NCI-H2196 treated with DMSO at 0.1 percent for 48 hours (cell line): Measurements from ENCODE around the gene MCIDAS.

Experiments used
- DNase-seq: peaks from one replicate; lab custom pipeline; 2025; ENCODE audit not compliant: unreplicated experiment; lab: John Stamatoyannopoulos, UW

MCIDAS gene

DNA sequence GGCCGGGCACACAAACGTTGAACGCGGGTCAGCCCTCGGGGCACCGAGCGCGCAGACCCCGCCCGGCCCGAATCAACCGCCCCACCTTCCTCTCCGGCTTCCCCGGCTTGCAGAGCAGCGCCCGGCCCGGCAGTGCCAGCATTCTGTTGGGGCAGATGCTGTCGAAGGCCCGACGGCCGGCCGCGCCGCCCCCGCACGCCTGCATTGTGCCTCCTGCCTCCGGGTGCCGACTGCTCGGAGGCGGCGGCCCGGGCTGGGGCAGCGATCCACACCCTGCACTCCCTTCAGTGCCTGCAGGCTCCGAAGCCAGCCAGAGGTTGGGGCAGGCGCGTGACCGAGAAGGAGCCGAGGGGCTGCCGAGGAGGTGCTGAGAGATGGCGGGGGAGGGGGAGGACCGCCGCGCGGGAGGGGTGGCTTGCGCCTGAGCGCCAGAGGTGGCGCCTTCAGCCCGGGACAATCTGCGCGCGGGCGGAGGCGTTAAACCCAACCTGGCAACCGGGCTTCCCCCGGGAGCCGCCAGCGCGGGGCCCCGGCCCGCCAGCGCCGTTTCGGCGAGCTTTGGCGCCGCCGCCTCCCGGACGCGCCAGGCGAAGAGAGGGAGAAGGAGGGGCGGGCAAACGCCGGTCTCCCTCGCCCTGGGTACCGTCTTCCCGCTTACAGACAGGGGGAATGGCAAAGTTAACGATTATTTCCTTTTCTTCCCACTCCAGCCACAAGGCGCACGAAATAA is at the start of gene MCIDAS:
Gene MCIDAS, minus strand, starts transcription at position 382 of the 730 bp plus-strand sequence. Its CDS starts 177 bp downstream, at position 205.
- DNase-seq: peak; percentile 40

DNA sequence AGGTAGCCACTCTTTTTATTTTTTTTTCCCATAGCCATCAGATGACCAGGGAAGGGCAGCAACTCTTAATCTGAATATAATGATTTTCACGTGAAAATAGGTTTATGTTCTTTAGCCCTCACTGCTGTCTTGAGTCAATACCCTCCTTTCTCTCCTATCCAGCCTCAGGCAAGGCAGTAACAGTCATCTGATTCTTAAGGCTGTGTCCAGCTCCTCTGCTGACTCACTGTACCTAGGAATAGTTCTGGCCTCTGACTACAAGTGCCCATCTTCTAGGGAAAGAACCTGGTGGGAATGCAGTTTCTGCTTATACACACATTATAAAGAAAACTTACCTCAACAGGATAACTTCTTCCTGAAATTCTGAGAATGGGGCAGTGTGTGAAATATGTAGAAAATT is 49.7 kb upstream of the MCIDAS start:
- no peak for DNase-seq

DNA sequence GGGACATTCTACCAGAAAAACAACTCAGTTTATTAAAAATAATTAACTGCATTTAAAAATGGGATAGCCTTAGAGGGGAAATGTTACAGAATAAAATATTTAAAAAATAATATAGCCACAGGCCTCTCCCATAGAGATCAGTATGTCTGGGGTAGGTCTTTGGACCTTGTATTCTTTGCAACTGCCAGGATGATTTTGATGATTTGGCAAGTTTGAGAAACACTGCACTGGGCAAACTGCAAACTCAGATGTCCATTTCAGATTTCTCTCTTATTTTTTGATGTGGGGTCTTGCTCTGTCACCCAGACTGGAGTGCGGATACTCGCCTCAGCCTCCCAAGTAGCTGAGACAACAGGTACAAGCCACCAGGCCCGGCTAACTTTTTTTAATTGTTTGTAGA is 31.2 kb upstream of the MCIDAS start:
- DNase-seq: no peak

DNA sequence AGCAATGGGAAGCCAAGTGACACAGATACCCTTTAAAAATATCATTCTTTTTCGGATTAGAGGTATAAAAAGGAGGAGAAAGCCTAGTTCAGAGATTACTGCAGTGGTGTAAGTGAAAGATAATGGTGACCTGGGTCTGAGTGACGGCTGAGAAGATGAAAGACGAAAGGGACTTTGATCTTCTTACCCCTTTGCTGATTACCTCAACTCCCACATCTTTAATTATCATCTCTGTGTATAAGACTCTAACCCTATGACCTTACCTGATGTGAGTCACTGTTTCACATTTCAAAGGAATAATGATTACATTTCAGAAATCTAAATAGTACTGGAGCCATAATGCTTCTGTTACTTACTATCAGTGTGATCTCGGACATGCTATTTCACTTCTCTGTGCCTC is 27.7 kb upstream of the MCIDAS start:
- DNase-seq: no peak

DNA sequence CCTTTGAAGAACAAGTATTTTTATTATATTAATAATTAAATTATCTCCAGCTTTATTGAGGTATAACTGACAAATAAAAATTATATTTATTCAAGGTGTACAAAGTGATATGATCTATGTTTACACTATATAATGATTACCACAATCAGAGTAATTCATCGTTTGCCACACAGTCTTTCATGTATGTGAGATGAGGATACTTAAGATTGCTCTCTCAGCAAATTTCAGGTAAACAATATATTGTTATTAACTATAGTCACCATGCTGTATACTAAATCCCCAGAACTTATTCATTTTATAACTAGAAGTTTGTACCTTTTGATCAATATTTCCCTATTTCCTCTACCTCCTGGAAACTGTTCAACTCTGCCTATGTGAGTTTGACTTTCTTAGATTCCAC is 22.9 kb upstream of the MCIDAS start:
- no peak for DNase-seq

DNA sequence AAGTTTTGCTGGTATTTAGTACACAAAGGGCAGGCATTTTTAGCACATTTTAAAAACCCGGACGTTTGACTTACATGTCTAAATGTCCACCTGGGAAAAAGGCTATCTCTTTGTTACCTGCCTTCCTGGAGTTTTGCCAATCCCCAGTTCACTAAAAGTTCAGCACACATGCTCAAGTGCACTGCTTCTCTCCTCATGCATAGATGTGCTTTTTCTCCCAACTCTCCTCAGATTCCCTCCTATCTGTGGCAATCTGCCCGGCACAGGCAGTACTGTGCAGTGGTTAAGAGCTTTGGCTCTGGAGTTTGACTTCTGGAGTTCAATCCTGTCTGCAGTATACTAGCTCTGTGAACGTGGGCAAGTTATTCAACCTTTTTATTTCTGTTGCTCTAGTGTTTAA is 14.6 kb upstream of the MCIDAS start:
- DNase-seq: no peak

DNA sequence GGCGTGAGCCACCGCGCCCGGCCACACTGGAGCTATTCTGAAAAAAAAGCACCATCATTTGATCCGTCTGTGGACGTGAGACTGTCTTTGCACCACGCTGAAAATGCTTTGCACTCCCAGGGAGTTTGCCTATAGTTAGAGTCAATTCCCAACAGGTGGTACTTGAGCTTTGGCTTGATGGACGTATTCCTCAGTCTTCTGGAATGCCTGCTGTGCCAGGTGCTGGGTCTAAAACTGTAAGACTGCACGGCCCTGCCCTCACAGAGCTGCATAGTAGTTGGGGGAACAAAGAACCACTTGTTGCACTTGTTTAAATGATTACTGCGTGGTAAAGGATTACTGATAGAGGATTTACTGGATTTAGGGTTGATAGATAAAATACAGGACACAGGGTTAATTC is 9.7 kb upstream of the MCIDAS start:
- DNase-seq: no peak

DNA sequence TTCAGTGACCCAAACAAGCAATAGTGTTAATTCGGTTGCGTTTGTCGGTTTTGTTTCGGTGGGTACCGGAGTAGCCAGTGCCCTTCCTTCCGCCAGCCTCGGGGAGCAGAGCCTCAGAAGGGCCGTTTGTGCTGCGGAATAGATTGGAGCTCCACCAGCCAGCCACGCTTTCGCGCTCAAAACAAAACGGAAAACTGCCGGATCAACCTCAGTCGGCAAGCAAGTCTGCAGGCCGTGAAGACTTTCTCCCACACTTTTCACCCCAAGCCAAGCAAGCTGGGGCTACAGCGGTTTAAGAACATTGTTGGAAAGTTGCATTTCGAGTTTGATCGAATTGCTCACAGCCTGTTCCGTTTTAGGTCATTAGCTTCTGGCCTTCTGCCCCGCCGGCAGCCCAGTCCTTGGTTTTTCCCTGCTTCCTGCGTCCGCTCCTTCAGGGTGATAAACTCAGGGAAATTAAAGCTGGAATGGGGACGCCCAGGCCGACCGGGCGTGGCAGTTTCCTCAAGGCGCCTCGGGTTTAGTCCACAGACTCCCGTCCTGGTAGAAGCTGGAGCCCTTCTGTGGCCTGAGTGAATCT is 7.1 kb upstream of the MCIDAS start:
- no peak for DNase-seq

DNA sequence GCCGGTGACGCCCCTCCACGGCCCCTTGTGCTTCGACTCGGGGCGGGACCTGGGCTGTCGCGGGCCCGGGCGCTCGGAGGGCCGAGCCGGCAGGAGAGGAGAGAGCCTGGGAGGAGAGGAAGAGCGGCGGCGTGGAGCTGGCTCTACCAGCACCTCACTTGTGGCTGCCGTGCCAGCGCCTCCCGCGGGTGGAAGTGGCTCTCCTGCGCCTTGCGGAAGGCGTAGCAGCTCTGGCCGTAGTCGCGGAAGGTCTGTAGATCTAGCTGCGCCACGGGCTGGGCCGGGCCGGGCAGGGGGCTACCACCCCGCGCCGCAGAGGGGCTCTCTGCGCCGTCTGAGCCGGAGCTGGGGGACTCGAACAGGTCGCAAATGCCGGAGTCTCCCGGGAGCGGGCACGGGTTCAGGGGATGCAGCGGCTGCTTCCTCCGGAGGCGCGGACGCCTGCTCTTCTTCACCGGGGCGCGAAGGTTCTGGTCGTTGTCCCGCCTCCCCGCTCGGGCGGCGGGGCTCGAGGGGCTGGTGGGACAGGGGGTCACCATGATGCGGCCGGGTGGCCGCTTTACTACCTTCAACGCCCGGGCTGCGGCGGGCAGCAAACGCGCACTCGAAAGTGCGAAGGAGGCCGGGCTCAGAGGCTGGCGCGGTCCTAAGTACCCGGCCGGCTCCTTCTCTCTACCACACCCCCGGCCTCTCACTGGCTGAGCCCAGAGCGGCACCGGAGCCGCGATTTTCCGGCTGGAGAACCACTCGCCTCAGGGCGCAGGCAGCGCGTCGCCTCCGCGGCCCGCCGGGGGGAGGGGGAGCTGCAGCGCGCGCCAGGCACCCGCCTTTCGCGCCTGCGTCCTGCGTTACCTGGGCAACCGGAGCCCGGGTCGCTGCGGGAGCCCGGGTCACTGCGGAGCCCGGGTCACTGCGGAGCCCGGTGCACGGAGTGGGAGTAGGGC is 6.1 kb upstream of the MCIDAS start, which contains the start of gene CCNO:
Gene CCNO, minus strand, starts transcription at position 624 of the 944 bp plus-strand sequence. Its CDS starts 85 bp downstream, at position 539.
- DNase-seq: peak; percentile 60

DNA sequence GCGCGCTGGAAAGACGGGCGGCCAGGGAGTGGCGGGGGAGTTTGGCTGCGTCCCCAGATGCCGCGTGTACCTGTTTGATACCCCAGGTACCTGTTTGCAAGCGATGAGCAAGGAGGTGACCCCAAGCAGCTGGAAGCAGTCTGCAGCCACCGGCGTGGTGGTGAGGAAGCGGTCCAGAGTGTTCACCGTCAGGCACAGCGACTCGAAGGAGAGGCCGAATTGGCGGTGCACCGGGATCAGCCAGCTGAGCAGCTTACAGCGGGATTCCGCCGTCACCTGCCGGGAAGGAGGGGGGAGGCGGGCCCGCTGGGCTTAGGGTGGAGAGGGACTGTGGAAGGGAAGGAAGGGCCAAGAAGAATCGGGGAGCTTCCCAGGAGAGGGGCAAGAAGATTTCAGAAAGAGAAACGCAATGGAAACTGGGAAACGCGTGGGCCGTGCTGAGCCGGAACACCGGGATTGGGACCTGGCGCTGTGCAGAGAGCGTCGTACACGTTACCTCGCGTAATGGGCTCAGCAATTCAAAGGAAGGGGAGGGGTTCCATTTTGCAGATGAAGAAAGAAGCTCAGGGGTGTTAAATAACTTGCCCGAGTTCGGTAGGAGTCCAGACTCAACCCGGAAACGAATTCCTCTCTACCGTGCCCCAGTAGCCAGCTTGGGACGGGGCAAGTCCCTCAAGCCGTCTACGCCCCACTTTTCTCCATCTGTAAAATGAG is 5.3 kb upstream of the MCIDAS start:
- no peak for DNase-seq

DNA sequence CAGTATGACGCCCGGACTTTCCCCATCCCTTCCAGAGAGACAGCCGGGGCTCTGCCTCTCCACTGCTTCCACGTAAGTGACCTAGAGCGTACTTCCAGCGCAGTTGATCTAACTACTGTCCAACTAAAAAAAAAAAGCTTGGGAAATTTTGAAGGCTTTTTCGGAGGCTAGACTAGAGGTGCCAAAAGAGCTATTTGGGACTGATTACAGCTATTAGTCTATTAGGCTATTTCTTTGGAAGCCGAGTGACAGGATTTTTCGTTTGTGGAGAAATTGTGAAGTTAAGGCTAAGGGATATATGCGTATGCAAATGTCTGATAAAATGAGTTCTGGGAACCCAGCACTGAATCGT is 4.8 kb upstream of the MCIDAS start:
- DNase-seq: no peak

DNA sequence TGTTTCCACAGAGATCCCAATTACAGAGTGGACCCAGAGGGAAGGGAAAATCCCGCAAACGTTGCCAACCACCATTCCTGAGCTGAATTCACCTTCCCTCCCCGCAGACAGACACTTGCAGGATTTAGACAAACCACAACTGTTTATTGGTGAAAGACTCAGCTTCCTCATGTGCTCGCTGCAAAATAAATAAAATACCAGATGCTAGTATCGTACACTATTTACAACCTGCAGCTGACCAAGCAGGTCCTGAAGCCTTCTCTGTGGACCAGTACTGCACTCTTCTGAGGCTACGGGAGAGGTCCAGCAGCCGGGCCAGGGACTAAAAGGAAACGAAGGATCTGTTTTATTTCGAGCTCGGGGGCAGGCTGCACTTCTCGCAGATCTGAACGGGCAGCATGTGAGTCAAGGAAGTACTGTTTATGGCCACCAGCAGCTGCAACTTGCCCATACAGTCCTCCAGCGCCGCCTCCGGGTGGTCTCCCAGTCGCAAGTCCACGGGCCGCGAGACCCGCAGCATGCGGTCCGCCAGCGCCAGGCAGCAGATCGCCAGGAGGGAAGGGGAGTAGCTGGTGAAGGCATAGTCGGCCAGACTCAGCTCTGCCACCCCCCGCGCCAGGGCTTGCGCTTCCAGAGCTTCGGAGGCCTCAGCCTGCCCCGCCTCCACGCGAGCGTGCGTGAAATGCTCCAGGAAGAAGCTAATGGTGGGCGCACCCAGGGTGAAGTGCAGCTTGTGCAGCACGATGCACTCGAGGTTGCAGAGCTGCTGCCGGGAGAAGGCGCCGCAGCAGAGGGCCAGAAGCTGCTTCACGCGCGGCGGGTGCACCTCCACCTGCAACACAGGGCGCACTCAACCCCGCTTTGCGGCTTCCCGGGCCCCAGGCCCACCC is 4.2 kb upstream of the MCIDAS start:
- no peak for DNase-seq

DNA sequence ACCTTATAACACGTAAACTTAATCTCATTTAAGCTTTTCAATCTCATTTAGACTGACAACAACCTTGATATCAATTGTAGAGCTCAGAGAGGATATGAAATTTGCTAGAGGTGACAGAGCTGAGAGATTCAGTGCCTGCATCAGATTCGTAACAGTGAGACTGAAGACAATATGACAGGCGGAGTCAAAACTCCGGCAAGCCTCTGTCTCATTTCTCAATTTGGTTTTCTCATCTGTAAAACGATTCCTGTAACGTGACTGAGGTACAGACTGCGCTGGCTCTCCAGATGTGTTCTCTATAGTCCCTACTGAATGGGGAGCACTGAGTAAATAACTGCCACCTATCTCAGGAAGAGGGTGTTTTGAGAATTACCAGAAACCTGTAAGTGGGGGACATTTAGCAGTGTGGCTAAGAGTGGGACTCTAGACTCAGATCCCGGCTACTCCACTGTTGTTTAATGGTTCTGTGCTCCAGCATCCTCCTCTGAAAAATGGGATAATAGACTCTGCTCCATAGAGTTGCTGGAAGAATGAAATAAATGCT is 3.0 kb upstream of the MCIDAS start:
- DNase-seq: no peak

DNA sequence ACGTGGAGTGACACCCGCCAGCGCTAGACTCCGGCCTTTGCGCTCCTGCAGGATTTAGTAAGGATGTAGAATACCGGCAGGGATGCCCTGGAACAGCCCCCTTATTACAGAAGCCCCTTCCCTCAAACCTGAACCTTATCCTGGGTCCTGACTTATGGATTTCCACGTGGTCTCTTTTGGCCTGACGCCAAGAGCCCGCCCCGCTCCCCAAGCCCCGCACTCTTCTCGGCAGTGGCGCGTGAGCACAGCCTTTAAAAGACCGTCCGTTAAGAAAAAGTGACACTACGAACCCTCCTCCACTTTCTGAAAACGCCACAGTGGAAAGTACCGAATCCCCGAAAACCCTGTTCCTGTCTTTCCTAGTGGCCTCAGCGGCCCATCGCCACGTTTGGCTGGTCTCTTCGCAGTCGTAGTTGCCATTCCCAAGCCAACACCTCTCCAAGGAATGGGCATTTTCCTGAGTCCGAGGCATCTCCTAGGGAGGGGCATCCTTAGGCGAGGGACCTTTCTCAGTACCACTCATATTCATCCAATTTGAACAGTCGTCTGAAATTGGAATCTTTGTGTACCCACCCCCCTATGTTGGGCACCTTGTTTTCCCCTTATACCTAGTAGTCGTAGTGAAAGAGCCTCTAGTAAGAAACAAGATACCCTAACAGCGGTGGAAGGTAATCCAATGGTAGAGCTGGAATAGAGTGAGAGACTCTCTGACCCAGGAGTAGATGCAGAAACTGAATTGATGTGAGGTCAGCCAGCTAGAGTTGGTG is 732 bp upstream of the MCIDAS start:
- DNase-seq: no peak

DNA sequence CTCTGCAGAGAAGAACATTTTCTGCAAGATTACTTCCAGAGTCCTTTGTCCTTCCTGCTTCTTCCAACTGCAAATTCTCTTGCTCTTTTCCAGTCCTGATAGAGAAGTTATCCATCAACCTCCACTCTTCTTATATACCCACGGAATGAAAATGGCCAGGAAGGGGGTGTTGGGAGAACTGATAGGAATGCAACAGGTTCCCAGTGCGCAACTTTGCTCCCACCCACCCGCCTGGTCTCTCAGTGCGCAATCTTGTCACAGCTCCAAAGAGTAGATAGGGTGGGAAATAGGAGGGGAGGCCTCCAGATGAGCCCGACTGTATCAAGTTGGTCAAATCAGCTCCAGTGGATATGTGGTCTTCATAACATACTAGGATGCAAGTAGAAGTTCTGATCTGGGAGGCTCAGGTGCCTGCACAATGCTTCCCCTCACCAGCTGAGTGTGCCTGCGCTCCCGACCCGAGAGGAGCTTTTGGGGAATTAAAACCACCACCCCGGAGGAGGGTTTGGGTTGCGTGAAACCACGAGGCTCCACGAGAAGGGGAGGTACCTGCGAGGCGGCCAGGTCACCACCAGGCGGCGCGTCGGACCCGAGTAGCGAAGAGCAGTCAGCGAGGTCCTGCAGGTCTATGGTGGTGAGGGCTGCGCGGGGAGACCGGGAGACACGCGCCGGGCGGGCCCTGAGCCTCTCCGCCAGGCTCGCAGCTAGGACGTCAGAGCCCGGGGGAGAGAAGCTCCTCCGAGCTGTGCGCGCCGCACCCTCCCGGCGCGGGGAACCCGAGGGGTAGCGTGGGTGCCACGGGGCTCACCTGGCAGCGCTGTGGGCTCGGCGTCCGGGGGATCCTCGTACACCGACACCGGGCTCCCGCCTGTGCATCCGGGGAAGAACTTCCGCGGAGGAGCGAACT is 835 bp downstream of the MCIDAS start:
- peak; percentile 27 for DNase-seq

DNA sequence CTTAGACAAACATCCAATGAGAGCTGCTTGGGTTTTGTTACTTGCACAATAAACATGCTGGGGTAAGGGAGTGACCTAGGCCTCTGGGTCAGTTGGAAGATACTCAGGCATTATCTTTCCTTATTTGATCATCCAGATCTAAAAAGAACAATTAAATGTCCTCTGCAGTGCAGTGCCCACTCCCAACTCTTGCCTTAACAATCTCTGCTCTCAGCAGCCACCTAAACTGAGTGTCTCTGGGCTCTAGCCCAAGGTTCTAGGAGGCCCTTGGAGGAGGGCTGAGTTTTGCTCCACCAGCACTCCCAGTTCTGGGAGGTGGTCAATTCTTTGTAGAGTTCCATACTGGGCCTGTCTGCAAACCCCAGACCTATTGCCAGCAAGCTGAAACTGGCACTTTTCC is 1.8 kb downstream of the MCIDAS start:
- DNase-seq: no peak

DNA sequence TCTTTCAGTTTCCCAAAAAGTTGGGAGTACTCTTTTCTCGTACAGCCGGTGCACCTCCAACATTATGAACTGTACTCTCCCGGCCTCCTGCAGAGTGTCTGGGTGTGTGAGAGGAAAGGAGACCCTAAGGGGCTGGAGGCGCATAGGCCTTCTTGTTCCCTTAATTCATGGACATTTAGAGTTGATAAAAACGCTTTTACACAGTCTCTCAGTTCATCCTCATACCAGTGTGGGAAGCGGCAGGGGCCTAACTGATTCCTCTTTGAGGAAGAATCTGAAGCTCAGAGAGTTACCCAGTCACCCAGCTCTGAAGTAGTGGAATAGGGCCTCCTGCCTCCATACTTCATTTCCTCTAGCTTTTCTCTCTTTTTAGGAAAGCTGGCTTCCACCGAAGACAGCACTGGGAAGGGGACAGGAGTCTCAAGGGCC is 3.3 kb downstream of the MCIDAS start:
- DNase-seq: no peak
